NCI-H69 (cell line): Measurements from ENCODE around the gene CXCL9.
"Not testable (repeated sequence)": the region's sequence is repeated elsewhere in the genome, so short reads cannot be mapped to it uniquely, and the experiment has no call there.

ENCODE experiments used
- DNase-seq: peaks from one replicate; lab custom pipeline; 2025; lab: John Stamatoyannopoulos, UW

Gene CXCL9

GRCh38 chr4:76007089-76007862, at the start of gene CXCL9:
Gene CXCL9, minus strand, starts transcription at chr4:76007509. Its CDS starts 60 bp downstream, at chr4:76007449.
- DNase-seq = no peak

- DNase-seq = no peak
Measured at GRCh38 chr4:76055421-76055820, 48.1 kb upstream of the CXCL9 start.

GRCh38 chr4:76055016-76055415, 47.7 kb upstream of the CXCL9 start:
- DNase-seq = peak; percentile 47

- DNase-seq = no peak
Measured at GRCh38 chr4:76053730-76054129, 46.4 kb upstream of the CXCL9 start.

- DNase-seq = not testable (repeated sequence)
Measured at GRCh38 chr4:76050560-76051050, 43.3 kb upstream of the CXCL9 start.

- not testable (repeated sequence) for DNase-seq
Measured at GRCh38 chr4:76049860-76050416, 42.6 kb upstream of the CXCL9 start.

GRCh38 chr4:76044686-76045085, 37.4 kb upstream of the CXCL9 start:
- DNase-seq = not testable (repeated sequence)

- not testable (repeated sequence) for DNase-seq
Measured at GRCh38 chr4:76043306-76043705, 36.0 kb upstream of the CXCL9 start.

- DNase-seq = not testable (repeated sequence)
Measured at GRCh38 chr4:76042241-76042998, 35.1 kb upstream of the CXCL9 start.

GRCh38 chr4:76036855-76037254, 29.5 kb upstream of the CXCL9 start:
- DNase-seq = no peak

- no peak for DNase-seq
Measured at GRCh38 chr4:76035799-76036380, 28.6 kb upstream of the CXCL9 start, which contains the start of gene CXCL11. Gene CXCL11, minus strand, starts transcription at chr4:76036070. Its CDS starts 83 bp downstream, at chr4:76035987.

GRCh38 chr4:76035141-76035540, 27.8 kb upstream of the CXCL9 start:
- DNase-seq = no peak

- no peak for DNase-seq
Measured at GRCh38 chr4:76029300-76029699, 22.0 kb upstream of the CXCL9 start.

GRCh38 chr4:76028350-76028765, 21.0 kb upstream of the CXCL9 start:
- DNase-seq = peak; percentile 58

GRCh38 chr4:76024065-76024464, 16.8 kb upstream of the CXCL9 start:
- DNase-seq = no peak

GRCh38 chr4:76023389-76023788, 16.1 kb upstream of the CXCL9 start, which contains the start of gene CXCL10:
Gene CXCL10, minus strand, starts transcription at chr4:76023497. Its CDS starts 66 bp downstream, at chr4:76023431.
- DNase-seq = no peak

GRCh38 chr4:76022677-76023076, 15.4 kb upstream of the CXCL9 start:
- DNase-seq = no peak

GRCh38 chr4:76022031-76022430, 14.7 kb upstream of the CXCL9 start:
- no peak for DNase-seq

GRCh38 chr4:76017056-76017686, 9.9 kb upstream of the CXCL9 start:
- no peak for DNase-seq

GRCh38 chr4:76016393-76016792, 9.1 kb upstream of the CXCL9 start:
- DNase-seq = peak; percentile 10

- DNase-seq = no peak
Measured at GRCh38 chr4:76013540-76013939, 6.2 kb upstream of the CXCL9 start.

- DNase-seq = no peak
Measured at GRCh38 chr4:76012388-76012801, 5.1 kb upstream of the CXCL9 start.
